ENCODE measurements around the gene CDC42EP1. TPM values are rescaled to one million over a fixed set of nuclear protein-coding genes. Genes with fewer than 3 reads are reported as not detected.
A peak's percentile ranks its signal among the peaks of the same experiment; 100 is the strongest.

The CDC42EP1 gene
- polyA plus RNA-seq, 1 donor from 2014 or later = 0.24 TPM

- TF ChIP-seq RAD21 (conservative IDR thresholded peaks at IDR 0.05) = no peak
Observed at GRCh38 chr22:37565830-37566229, 5.5 kb downstream of the CDC42EP1 start (continued).

- no peaks in the 10 kb centered on the region for H3F3A ChIP-seq (ENCODE audit: insufficient read depth, low read length, poor library complexity, severe bottlenecking)
- no peaks in the 10 kb centered on the region for H3K9me2 ChIP-seq (ENCODE audit: insufficient read depth, low read length)
- H3K4me2 ChIP-seq (ENCODE audit: low read length) = no peak overlapping the region
- no peaks in the 10 kb centered on the region for H3K36me3 ChIP-seq (ENCODE audit: insufficient read depth, low read length)
- H3K9ac ChIP-seq (ENCODE audit: low read length) = no peak overlapping the region
- H2AFZ ChIP-seq (ENCODE audit: low read depth, low read length) = no peak overlapping the region
- peaks cover 13% of the 10 kb centered on the region for H3K27me3 ChIP-seq (ENCODE audit: insufficient read depth, low read depth, low read length)
- no peaks in the 10 kb centered on the region for H3K79me2 ChIP-seq (replicated peaks; ENCODE audit: insufficient read depth, low read length)
- no peak for TF ChIP-seq TAF1 (IDR thresholded peaks at IDR 0.05; ENCODE audit: low read depth)
- no peak for TF ChIP-seq RAD21 (conservative IDR thresholded peaks at IDR 0.05)
- TF ChIP-seq MXI1 (conservative IDR thresholded peaks at IDR 0.05; ENCODE audit: poor library complexity, severe bottlenecking) = no peak
- TF ChIP-seq REST (IDR thresholded peaks at IDR 0.05; ENCODE audit: borderline replicate concordance) = no peak
- no peak for TF ChIP-seq SMC3 (conservative IDR thresholded peaks at IDR 0.05; ENCODE audit: poor library complexity)
- TF ChIP-seq EP300 (conservative IDR thresholded peaks at IDR 0.05; ENCODE audit: poor library complexity, severe bottlenecking) = no peak
- no peak for TF ChIP-seq POLR2AphosphoS5 (IDR thresholded peaks at IDR 0.05)
- TF ChIP-seq EZH2 (IDR thresholded peaks at IDR 0.05; ENCODE audit: borderline replicate concordance, insufficient read depth, low read length, poor library complexity, severe bottlenecking) = no peak
- no peak for TF ChIP-seq CTCF (IDR thresholded peaks at IDR 0.05; ENCODE audit: poor library complexity, severe bottlenecking)
- no peaks in the 10 kb centered on the region for H3K9me3 ChIP-seq (ENCODE audit: low read length)
- no peak overlapping the region for H3K27ac ChIP-seq (ENCODE audit: low read length)
- H3K4me3 ChIP-seq (ENCODE audit: low read length) = no peak overlapping the region
- H4K20me1 ChIP-seq (ENCODE audit: insufficient read depth) = no peaks in the 10 kb centered on the region
Observed at GRCh38 chr22:37566329-37566837, 6.1 kb downstream of the CDC42EP1 start.

GRCh38 chr22:37566903-37567798 is 6.9 kb downstream of the CDC42EP1 start:
- Histone ChIP-seq H3F3A (ENCODE audit: insufficient read depth, low read length, poor library complexity, severe bottlenecking) (no peaks in the 10 kb centered on the region), H3K4me3 (ENCODE audit: low read length) (no peak overlapping the region), H4K20me1 (ENCODE audit: insufficient read depth) (no peaks in the 10 kb centered on the region), H3K9ac (ENCODE audit: low read length) (no peak overlapping the region), H3K27ac (ENCODE audit: low read length) (no peak overlapping the region), H3K27me3 (ENCODE audit: insufficient read depth, low read depth, low read length) (peaks cover 6% of the 10 kb centered on the region), H2AFZ (ENCODE audit: low read depth, low read length) (no peak overlapping the region), H3K79me2 (replicated peaks; ENCODE audit: insufficient read depth, low read length) (no peaks in the 10 kb centered on the region), H3K36me3 (ENCODE audit: insufficient read depth, low read length) (no peaks in the 10 kb centered on the region), H3K4me2 (ENCODE audit: low read length) (no peak overlapping the region), H3K9me2 (ENCODE audit: insufficient read depth, low read length) (no peaks in the 10 kb centered on the region), H3K9me3 (ENCODE audit: low read length) (no peaks in the 10 kb centered on the region)
- peak; percentile 97 for TF ChIP-seq RAD21 (conservative IDR thresholded peaks at IDR 0.05)
- no peak for TF ChIP-seq MXI1 (conservative IDR thresholded peaks at IDR 0.05; ENCODE audit: poor library complexity, severe bottlenecking)
- no peak for TF ChIP-seq REST (IDR thresholded peaks at IDR 0.05; ENCODE audit: borderline replicate concordance)
- TF ChIP-seq CTCF (IDR thresholded peaks at IDR 0.05; ENCODE audit: poor library complexity, severe bottlenecking) = peak; percentile 96
- TF ChIP-seq POLR2AphosphoS5 (IDR thresholded peaks at IDR 0.05) = no peak
- TF ChIP-seq SMC3 (conservative IDR thresholded peaks at IDR 0.05; ENCODE audit: poor library complexity) = peak; percentile 96
- no peak for TF ChIP-seq TAF1 (IDR thresholded peaks at IDR 0.05; ENCODE audit: low read depth)
- no peak for TF ChIP-seq EZH2 (IDR thresholded peaks at IDR 0.05; ENCODE audit: borderline replicate concordance, insufficient read depth, low read length, poor library complexity, severe bottlenecking)
- TF ChIP-seq EP300 (conservative IDR thresholded peaks at IDR 0.05; ENCODE audit: poor library complexity, severe bottlenecking) = no peak
